SK-N-SH (cell line): ENCODE measurements around the gene SRSF2. TPM values are rescaled to one million over a fixed set of nuclear protein-coding genes. Genes with fewer than 3 reads are reported as not detected.

ENCODE experiments used
- CTCF ChIA-PET: fragments of 300-600, 350-600 bp; formaldehyde crosslinking; extraction: SDS; loops from one replicate; lab custom pipeline; 2021; lab: Yijun Ruan, JAX
- POLR2A ChIA-PET: fragments of 350-600 bp; sonication (Branson Sonifier 250); formaldehyde crosslinking; extraction: SDS; loops from one replicate; lab custom pipeline; 2020; ENCODE audit warnings: antibody characterized with exemption, inconsistent platforms; lab: Yijun Ruan, JAX
- DNase-seq: peaks from one replicate; pipeline ENCODE4 v3.0.0; 2012
- H2AFZ ChIP-seq: fragments of 200-600 bp; sonication (generic); 2 replicates; pipeline ENCODE4 v1.8.1; 2016; ENCODE audit warnings: antibody characterized with exemption, mild to moderate bottlenecking, low read depth
- H3F3A ChIP-seq: fragments of 200-600 bp; sonication (generic); replicated peaks from 2 replicates; pipeline ENCODE3; 2016; ENCODE audit warnings: antibody characterized with exemption, mild to moderate bottlenecking; ENCODE audit not compliant: insufficient read depth
- H3K27ac ChIP-seq, 2 experiments: fragments of 200-500 bp in 1 of 2; fragments of 200-600 bp in 1 of 2; sonication (Bioruptor generic) in 1 of 2; sonication (generic), shearing (Covaris generic) in 1 of 2; 2 replicates each; pipeline versions ENCODE4 v1.5.1 to v1.6.1; 2014 to 2016; ENCODE audit warnings: low read depth in 2 of 2, inconsistent platforms in 1 of 2, low read length in 1 of 2, mild to moderate bottlenecking in 1 of 2, mixed read lengths in 1 of 2
- H3K27me3 ChIP-seq: fragments of 200-600 bp; sonication (generic), shearing (Covaris generic); 2 replicates; pipeline ENCODE4 v1.6.1; 2016; ENCODE audit warnings: mixed run types; ENCODE audit not compliant: insufficient read depth
- H3K36me3 ChIP-seq, 2 experiments: fragments of 200-500 bp in 1 of 2; fragments of 200-600 bp in 1 of 2; sonication (Bioruptor generic) in 1 of 2; sonication (generic) in 1 of 2; replicated peaks in 1 of 2; 2 replicates each; pipeline versions ENCODE3 to v1.5.1; 2014 to 2016; ENCODE audit warnings: low read length in 1 of 2, mild to moderate bottlenecking in 1 of 2; ENCODE audit not compliant: insufficient read depth in 2 of 2, control insufficient read depth in 1 of 2
- H3K4me1 ChIP-seq, 2 experiments: fragments of 200-500 bp in 1 of 2; fragments of 200-600 bp in 1 of 2; sonication (Bioruptor generic) in 1 of 2; sonication (generic), shearing (Covaris generic) in 1 of 2; 2 replicates each; pipeline versions ENCODE4 v1.5.1 to v1.6.1; 2014 to 2016; ENCODE audit warnings: low read depth in 1 of 2, low read length in 1 of 2, mixed run types in 1 of 2; ENCODE audit not compliant: insufficient read depth in 2 of 2, control insufficient read depth in 1 of 2
- H3K4me2 ChIP-seq: fragments of 200-600 bp; sonication (generic), shearing (Covaris generic); 2 replicates; pipeline ENCODE4 v1.6.1; 2017; ENCODE audit warnings: mixed run types
- H3K4me3 ChIP-seq, 2 experiments: fragments of 200-500 bp in 1 of 2; fragments of 200-600 bp in 1 of 2; sonication (Bioruptor generic) in 1 of 2; sonication (generic), shearing (Covaris generic) in 1 of 2; 2 replicates each; pipeline versions ENCODE4 v1.5.1 to v1.8.1; 2014 to 2016; ENCODE audit warnings: low read depth in 2 of 2, inconsistent platforms in 1 of 2, low read length in 1 of 2, mild to moderate bottlenecking in 1 of 2, mixed read lengths in 1 of 2, moderate library complexity in 1 of 2
- H3K79me2 ChIP-seq: fragments of 200-600 bp; sonication (generic); 2 replicates; pipeline ENCODE4 v1.8.1; 2017; ENCODE audit warnings: mild to moderate bottlenecking; ENCODE audit not compliant: insufficient read depth
- H3K9ac ChIP-seq: fragments of 200-600 bp; sonication (generic); 2 replicates; pipeline ENCODE4 v1.6.1; 2017; ENCODE audit warnings: mixed run types
- H3K9me2 ChIP-seq: fragments of 200-600 bp; sonication (generic); 2 replicates; pipeline ENCODE4 v1.6.1; 2017; ENCODE audit warnings: mixed run types
- H3K9me3 ChIP-seq: fragments of 200-600 bp; sonication (generic); 2 replicates; pipeline ENCODE4 v1.6.1; 2017; ENCODE audit warnings: mixed run types, mild to moderate bottlenecking, moderate library complexity
- H4K20me1 ChIP-seq: fragments of 200-600 bp; sonication (generic); 2 replicates; pipeline ENCODE4 v1.6.1; 2017; ENCODE audit warnings: mild to moderate bottlenecking, mixed run types; ENCODE audit not compliant: insufficient read depth
- ELF1 ChIP-seq: IDR thresholded peaks from 2 replicates; pipeline ENCODE4 v1.4.0; 2012
- FOSL2 ChIP-seq: IDR thresholded peaks from 2 replicates; pipeline ENCODE4 v1.4.0; 2012; ENCODE audit warnings: low read depth, mild to moderate bottlenecking, moderate library complexity, borderline replicate concordance
- MXI1 ChIP-seq: IDR thresholded peaks from 2 replicates; pipeline ENCODE4 v1.6.1; 2012; ENCODE audit warnings: mild to moderate bottlenecking, low read depth, low read length, improper control_type of control experiment
- RFX5 ChIP-seq: IDR thresholded peaks from 2 replicates; pipeline ENCODE4 v1.6.1; 2012; ENCODE audit warnings: mild to moderate bottlenecking, improper control_type of control experiment, low read length
- TAF1 ChIP-seq: IDR thresholded peaks from 2 replicates; pipeline ENCODE4 v1.6.1; 2012; ENCODE audit warnings: low read depth, mild to moderate bottlenecking, low read length, moderate library complexity, borderline replicate concordance
- WGBS: methylation state at CpG from one replicate; pipeline ENCODE4 v1.1.6; 2017; ENCODE audit warnings: low lambda C conversion rate; 5-methylcytosine and 5-hydroxymethylcytosine counted together
- polyA plus RNA-seq, 3 experiments: library from polyadenylated mRNA; depleted of rRNA; stranded (reverse); fragments of >200 nt; gene quantifications; 2 replicates each; pipeline ENCODE4 v1.2.3, GENCODE V29; 2012
- small RNA-seq, 7 experiments: library from RNA; depleted of rRNA; stranded (forward); fragments of <200 nt; gene quantifications; one replicate each; pipeline ENCODE3, GENCODE V24; 2012
- TF ChIP-seq, protein P1 (sequence below): fragments of 150-350 bp; IDR thresholded peaks from 2 replicates; pipeline ENCODE4 v1.6.1; 2016; ENCODE audit warnings: mild to moderate bottlenecking, low read depth, low read length

The SRSF2 gene
- polyA plus RNA-seq, 1 of the 3 experiments (the other 2 are of a cell fraction), result 211 TPM

DNA sequence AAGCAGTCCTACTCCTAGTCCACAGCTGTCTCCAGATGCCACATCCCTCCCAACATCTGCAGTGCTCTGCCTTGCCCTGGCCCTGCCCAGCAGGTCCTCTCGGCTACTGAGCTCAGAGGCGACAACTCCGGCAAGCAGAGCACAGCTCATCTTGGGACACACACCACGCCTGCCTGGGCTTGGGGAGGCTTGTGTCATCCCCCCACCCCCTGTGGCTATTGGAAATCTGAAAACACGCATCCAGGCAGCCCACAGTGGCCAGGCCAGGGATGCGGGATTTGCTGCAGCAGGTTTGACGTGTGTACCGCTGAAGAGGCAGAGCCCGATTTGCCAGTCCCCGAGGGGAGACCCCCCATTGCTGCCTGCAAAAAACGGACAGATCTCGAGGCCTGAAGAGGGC, 51.8 kb downstream of the SRSF2 start (continued):
- TF ChIP-seq, protein P1, sequence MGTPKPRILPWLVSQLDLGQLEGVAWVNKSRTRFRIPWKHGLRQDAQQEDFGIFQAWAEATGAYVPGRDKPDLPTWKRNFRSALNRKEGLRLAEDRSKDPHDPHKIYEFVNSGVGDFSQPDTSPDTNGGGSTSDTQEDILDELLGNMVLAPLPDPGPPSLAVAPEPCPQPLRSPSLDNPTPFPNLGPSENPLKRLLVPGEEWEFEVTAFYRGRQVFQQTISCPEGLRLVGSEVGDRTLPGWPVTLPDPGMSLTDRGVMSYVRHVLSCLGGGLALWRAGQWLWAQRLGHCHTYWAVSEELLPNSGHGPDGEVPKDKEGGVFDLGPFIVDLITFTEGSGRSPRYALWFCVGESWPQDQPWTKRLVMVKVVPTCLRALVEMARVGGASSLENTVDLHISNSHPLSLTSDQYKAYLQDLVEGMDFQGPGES, result no peak
- TF ChIP-seq ELF1, result no peak
- no peak for TF ChIP-seq FOSL2
- TF ChIP-seq RFX5, result no peak

DNA sequence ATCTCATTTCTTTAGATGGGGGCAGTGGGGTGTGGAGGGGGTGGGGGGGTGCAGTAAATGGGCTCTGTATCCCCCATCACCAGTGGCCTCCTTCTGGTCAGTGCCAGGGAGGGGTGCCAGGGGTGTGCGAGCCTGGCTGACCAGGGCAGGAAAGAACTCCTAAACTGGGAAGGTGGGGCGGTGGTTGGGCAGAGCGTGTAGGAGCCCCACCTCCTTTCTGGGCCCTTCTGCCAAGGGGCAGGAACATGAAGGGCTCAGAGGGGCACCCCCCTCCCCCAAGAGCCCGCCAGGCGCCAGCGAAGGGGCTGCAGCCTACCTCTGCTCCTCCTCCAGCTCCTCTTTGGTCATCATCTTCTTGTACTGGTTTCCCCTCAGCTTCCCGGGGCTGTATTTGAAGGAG, 52.4 kb downstream of the SRSF2 start:
- Histone ChIP-seq H3K27me3 (no peaks in the 10 kb centered on the region), H3K9me2 (no peaks in the 10 kb centered on the region), H3F3A (peaks cover 4% of the 10 kb centered on the region), H4K20me1 (peaks cover 7% of the 10 kb centered on the region), H3K9ac (no peak overlapping the region), H3K36me3 (peaks cover 21 to 40% of the 10 kb centered on the region in 2 experiments), H2AFZ (no peak overlapping the region), H3K4me1 (peaks cover 0 to 36% of the 10 kb centered on the region in 2 experiments; a peak in 1 of 4 replicates), H3K79me2 (peaks cover 14% of the 10 kb centered on the region), H3K27ac (no peak overlapping the region), H3K4me3 (no peak overlapping the region), H3K9me3 (no peaks in the 10 kb centered on the region), H3K4me2 (no peak overlapping the region)
- TF ChIP-seq MXI1, result no peak
- no peak for TF ChIP-seq TAF1
- DNase-seq, result no peak
- ChIA-PET CTCF (interaction anchor here (0.8 to 12.2 kb wide), 14 partner anchors 11 to 164 kb away, joined by 3 to 255 read pairs (median 5); partner anchors contain the start of genes JMJD6, METTL23 and MXRA7), POLR2A (no interaction called here)
- 98% methylated on average over 6 of the region's 7 CpGs for WGBS

Small RNAs within 50 kb of the gene (small RNA-seq; reads per million reads assigned to genes)
- gene AC005837.3 (0 to 0.06 (median 0) reads per million in 7 experiments), gene RF02271 (0 reads per million in 7 experiments), gene RNU6-97P (0 to 0.52 (median 0) reads per million in 7 experiments), gene RNY4P36 (0 reads per million in 7 experiments)

Other genes with a start within 250 kb of the SRSF2 start
- gene RHBDF2, start 235.9 kb downstream of the SRSF2 start, polyA plus RNA-seq (2012; rRNA removed), result 14.0 and 16.1 TPM in 2 replicates
- gene CYGB, start 199.6 kb downstream of the SRSF2 start, polyA plus RNA-seq (2012; rRNA removed), result 1.7 and 3.7 TPM in 2 replicates
- 2.2 and 5.0 TPM in 2 replicates for gene PRCD, start 197.3 kb downstream of the SRSF2 start, polyA plus RNA-seq (2012; rRNA removed)
- 0.57 and 0.94 TPM in 2 replicates for gene ST6GALNAC2, start 151.5 kb downstream of the SRSF2 start, polyA plus RNA-seq (2012; rRNA removed)
- not detected in 2 replicates for gene ST6GALNAC1, start 93.6 kb downstream of the SRSF2 start, polyA plus RNA-seq (2012; rRNA removed)
- gene MXRA7, start 26.4 kb downstream of the SRSF2 start, polyA plus RNA-seq (2012; rRNA removed), result 154 and 187 TPM in 2 replicates
- gene JMJD6, start 10.7 kb downstream of the SRSF2 start, polyA plus RNA-seq (2012; rRNA removed), result 20.1 and 23.3 TPM in 2 replicates
- 75.9 and 96.8 TPM in 2 replicates for gene METTL23, start 10.5 kb downstream of the SRSF2 start, polyA plus RNA-seq (2012; rRNA removed)
- gene MFSD11, start 788 bp upstream of the SRSF2 start, polyA plus RNA-seq (2012; rRNA removed), result 22.7 and 28.3 TPM in 2 replicates
- 10.3 and 13.8 TPM in 2 replicates for gene MGAT5B, start 131.1 kb upstream of the SRSF2 start, polyA plus RNA-seq (2012; rRNA removed)